Activated T-cell treated with anti-CD3 and anti-CD28 coated beads for 4 hours (primary cell): ENCODE data around the gene MRGPRG.
"Not testable (repeated sequence)": the region's sequence is repeated elsewhere in the genome, so short reads cannot be mapped to it uniquely, and the experiment has no call there.

Experiments
- DNase-seq: peaks from one replicate; pipeline ENCODE4 v3.0.0-alpha.2; 2020

MRGPRG gene

GRCh38 chr11:3218483-3219280, at the start of gene MRGPRG:
TSS of gene MRGPRG (minus strand) at chr11:3218813. CDS start at chr11:3218813, 0 bp downstream.
- DNase-seq: no peak

- DNase-seq: not testable (repeated sequence)
These were observed 43.9 kb upstream of the MRGPRG start for GRCh38 chr11:3262548-3262947.

- DNase-seq: not testable (repeated sequence)
These were observed 43.2 kb upstream of the MRGPRG start for GRCh38 chr11:3261831-3262230.

GRCh38 chr11:3257509-3257908, 38.9 kb upstream of the MRGPRG start:
- DNase-seq: not testable (repeated sequence)

GRCh38 chr11:3255241-3255640, 36.6 kb upstream of the MRGPRG start:
- not testable (repeated sequence) for DNase-seq

GRCh38 chr11:3254773-3255172, 36.2 kb upstream of the MRGPRG start:
- not testable (repeated sequence) for DNase-seq

GRCh38 chr11:3245071-3245470, 26.5 kb upstream of the MRGPRG start:
- no peak for DNase-seq

- no peak for DNase-seq
These were observed 25.3 kb upstream of the MRGPRG start for GRCh38 chr11:3243880-3244279.

GRCh38 chr11:3237119-3237518, 18.5 kb upstream of the MRGPRG start:
- no peak for DNase-seq

- no peak for DNase-seq
These were observed 16.2 kb upstream of the MRGPRG start for GRCh38 chr11:3234846-3235245.

- DNase-seq: no peak
These were observed 14.3 kb upstream of the MRGPRG start for GRCh38 chr11:3232956-3233355.

- no peak for DNase-seq
These were observed 13.5 kb upstream of the MRGPRG start, which contains the start of gene MRGPRE for GRCh38 chr11:3231851-3232744. TSS of gene MRGPRE (minus strand) at chr11:3232417. CDS start at chr11:3228799, 3,618 bp downstream.

- DNase-seq: no peak
These were observed 12.9 kb upstream of the MRGPRG start for GRCh38 chr11:3231550-3231850.

- DNase-seq: no peak
These were observed 12.3 kb upstream of the MRGPRG start for GRCh38 chr11:3230636-3231549.

GRCh38 chr11:3229673-3230630, 11.3 kb upstream of the MRGPRG start:
- no peak for DNase-seq

- no peak for DNase-seq
These were observed 9.8 kb upstream of the MRGPRG start for GRCh38 chr11:3228445-3228829.

- DNase-seq: no peak
These were observed 9.2 kb upstream of the MRGPRG start for GRCh38 chr11:3227568-3228444.

- DNase-seq: no peak
These were observed 8.4 kb upstream of the MRGPRG start for GRCh38 chr11:3226846-3227567.

- no peak for DNase-seq
These were observed 7.5 kb upstream of the MRGPRG start for GRCh38 chr11:3225826-3226750.
